Stomach smooth muscle (tissue), 2 donors: ENCODE measurements around the gene BICC1.

Experiments
- H3K27ac ChIP-seq: one replicate; pipeline ENCODE4 v1.7.0; 2013; ENCODE audit warnings: mild to moderate bottlenecking, low read length, inconsistent platforms
- H3K27me3 ChIP-seq, 2 donors: one replicate each; pipeline ENCODE4 v1.7.0; 2013; ENCODE audit warnings: low read length in 2 of 2; ENCODE audit not compliant: insufficient read depth in 2 of 2, control insufficient read depth in 1 of 2
- H3K36me3 ChIP-seq, 2 donors: one replicate each; pipeline ENCODE4 v1.7.0; 2013; ENCODE audit warnings: low read length in 2 of 2; ENCODE audit not compliant: control insufficient read depth in 2 of 2, insufficient read depth in 2 of 2
- H3K4me1 ChIP-seq: one replicate; pipeline ENCODE4 v1.7.0; 2013; ENCODE audit warnings: low read length; ENCODE audit not compliant: control insufficient read depth, insufficient read depth
- H3K4me3 ChIP-seq, 2 donors: one replicate each; pipeline ENCODE4 v1.7.0; 2013; ENCODE audit warnings: low read length in 2 of 2
- H3K9ac ChIP-seq, 2 donors: one replicate each; pipeline ENCODE4 v1.7.0; 2013; ENCODE audit warnings: low read length in 2 of 2, mild to moderate bottlenecking in 1 of 2
- H3K9me3 ChIP-seq, 2 donors: one replicate each; pipeline ENCODE4 v1.7.0; 2013; ENCODE audit warnings: low read length in 2 of 2; ENCODE audit not compliant: control insufficient read depth in 2 of 2
- donor health status: healthy.
- donor health status: Pancreatic carcinoma.

The BICC1 gene

GRCh38 chr10:58565271-58565670 lies 52.6 kb downstream of the BICC1 start:
- Histone ChIP-seq H3K4me1 (no peaks in the 10 kb centered on the region), H3K4me3 (no peak overlapping the region), H3K9me3 (peaks cover 2 to 8% of the 10 kb centered on the region in 2 donors), H3K27me3 (no peaks in the 10 kb centered on the region), H3K27ac (no peak overlapping the region), H3K9ac (no peak overlapping the region), H3K36me3 (no peaks in the 10 kb centered on the region)

DNA sequence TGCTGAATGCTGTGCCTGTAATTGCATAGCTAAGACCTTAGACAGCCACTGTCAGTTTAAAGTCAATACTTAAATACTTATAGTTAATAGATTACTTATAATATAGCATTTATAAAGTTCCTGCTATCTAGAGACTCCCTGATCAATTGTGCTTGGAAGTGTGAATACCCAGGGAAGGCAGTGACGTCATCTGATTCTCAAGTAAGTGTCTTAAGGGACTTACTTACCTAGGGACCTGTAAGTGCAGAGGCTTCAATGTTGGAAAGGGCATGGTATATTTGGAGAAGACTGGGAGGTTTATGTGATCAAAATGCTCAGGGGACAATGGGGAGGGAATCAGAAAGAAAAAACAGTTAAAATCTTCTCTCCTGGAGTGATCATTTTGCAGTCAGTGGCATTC lies 55.0 kb downstream of the BICC1 start:
- no peak overlapping the region for H3K9ac ChIP-seq
- H3K27me3 ChIP-seq, result no peaks in the 10 kb centered on the region
- no peak overlapping the region for H3K4me3 ChIP-seq
- no peak overlapping the region for H3K27ac ChIP-seq
- no peaks in the 10 kb centered on the region for H3K36me3 ChIP-seq
- no peaks in the 10 kb centered on the region for H3K4me1 ChIP-seq
- H3K9me3 ChIP-seq, result peaks cover 0 to 5% of the 10 kb centered on the region in 2 donors

- H3K27ac ChIP-seq, result no peak overlapping the region
- H3K9me3 ChIP-seq, result no peaks in the 10 kb centered on the region
- H3K36me3 ChIP-seq, result no peaks in the 10 kb centered on the region
- H3K27me3 ChIP-seq, result no peaks in the 10 kb centered on the region
- H3K9ac ChIP-seq, result no peak overlapping the region
- H3K4me1 ChIP-seq, result no peaks in the 10 kb centered on the region
- H3K4me3 ChIP-seq, result no peak overlapping the region
These were observed 55.8 kb downstream of the BICC1 start for GRCh38 chr10:58568428-58568935.

DNA sequence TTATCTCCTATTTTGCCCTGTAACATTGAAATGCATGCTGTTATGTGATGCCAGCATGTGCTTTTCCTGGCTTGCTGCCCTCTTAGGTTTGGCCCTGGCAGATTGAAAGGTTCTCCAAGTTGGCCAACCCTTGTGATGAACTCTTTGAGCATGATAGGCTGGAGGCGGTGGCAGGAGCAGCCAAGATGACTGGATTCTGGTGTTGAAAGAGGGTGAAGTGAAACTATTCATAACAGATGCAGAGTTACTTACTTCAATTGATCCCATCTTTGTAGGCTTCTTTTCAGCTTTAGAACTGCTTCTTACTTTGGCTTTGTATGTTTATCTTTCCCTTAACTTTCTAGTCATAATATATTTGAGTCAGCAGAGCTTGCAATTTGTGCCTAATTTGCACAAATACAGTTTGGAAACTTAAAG lies 57.6 kb downstream of the BICC1 start:
- no peaks in the 10 kb centered on the region for H3K9me3 ChIP-seq
- H3K27me3 ChIP-seq, result no peaks in the 10 kb centered on the region
- H3K36me3 ChIP-seq, result no peaks in the 10 kb centered on the region
- H3K4me1 ChIP-seq, result no peaks in the 10 kb centered on the region
- no peak overlapping the region for H3K4me3 ChIP-seq
- no peak overlapping the region for H3K9ac ChIP-seq
- no peak overlapping the region for H3K27ac ChIP-seq

DNA sequence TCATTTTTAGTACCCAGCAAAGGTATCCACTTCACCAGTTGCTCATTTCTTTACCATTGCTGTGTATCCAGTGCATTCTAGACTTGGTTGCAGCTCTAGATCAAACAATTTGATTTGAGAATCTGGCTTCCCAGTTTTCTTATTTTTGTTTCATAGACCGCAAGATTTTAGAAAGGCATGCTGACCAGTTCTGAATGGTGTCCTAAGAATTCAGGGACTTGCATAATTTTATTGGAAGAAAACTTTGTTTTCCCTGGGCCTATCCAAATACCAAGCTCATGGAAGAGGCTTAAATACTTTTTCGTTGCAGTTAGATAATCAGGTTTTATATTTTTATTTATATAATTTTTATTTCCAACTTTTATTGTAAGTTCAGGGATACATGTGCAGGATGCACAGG lies 58.3 kb downstream of the BICC1 start:
- no peaks in the 10 kb centered on the region for H3K4me1 ChIP-seq
- no peaks in the 10 kb centered on the region for H3K36me3 ChIP-seq
- H3K27ac ChIP-seq, result no peak overlapping the region
- no peak overlapping the region for H3K9ac ChIP-seq
- no peaks in the 10 kb centered on the region for H3K9me3 ChIP-seq
- no peak overlapping the region for H3K4me3 ChIP-seq
- no peaks in the 10 kb centered on the region for H3K27me3 ChIP-seq

GRCh38 chr10:58573144-58573543 lies 60.5 kb downstream of the BICC1 start:
- Histone ChIP-seq H3K27me3 (no peaks in the 10 kb centered on the region), H3K4me3 (no peak overlapping the region), H3K4me1 (peaks cover 4% of the 10 kb centered on the region), H3K9me3 (no peaks in the 10 kb centered on the region), H3K36me3 (no peaks in the 10 kb centered on the region), H3K9ac (no peak overlapping the region), H3K27ac (no peak overlapping the region)

- Histone ChIP-seq H3K4me3 (no peak overlapping the region), H3K4me1 (peaks cover 7% of the 10 kb centered on the region), H3K27me3 (no peaks in the 10 kb centered on the region), H3K9me3 (no peaks in the 10 kb centered on the region), H3K36me3 (no peaks in the 10 kb centered on the region), H3K27ac (no peak overlapping the region), H3K9ac (no peak overlapping the region)
These were observed 61.4 kb downstream of the BICC1 start for GRCh38 chr10:58574058-58574457.

DNA sequence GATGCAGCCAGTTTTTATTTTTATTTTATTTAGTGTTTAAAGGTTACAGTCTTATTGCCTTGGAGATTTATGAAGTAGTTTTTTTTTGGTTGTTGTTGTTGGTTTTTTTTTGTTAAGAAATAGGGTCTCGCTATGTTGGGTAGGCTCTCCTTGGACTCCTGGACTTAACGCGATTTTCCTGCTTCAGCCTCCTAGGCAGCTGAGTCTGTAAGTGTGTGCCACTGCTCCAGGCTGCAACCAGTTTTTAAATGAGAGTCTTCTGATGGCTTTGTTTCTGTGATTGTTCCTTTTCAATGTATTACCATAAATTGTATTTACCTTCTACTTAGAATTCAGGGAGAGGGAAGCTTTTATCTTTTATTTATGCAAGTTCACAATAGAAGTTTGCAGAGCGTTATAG lies 62.8 kb downstream of the BICC1 start:
- Histone ChIP-seq H3K4me1 (peaks cover 7% of the 10 kb centered on the region), H3K9ac (no peak overlapping the region), H3K27ac (no peak overlapping the region), H3K4me3 (no peak overlapping the region), H3K36me3 (no peaks in the 10 kb centered on the region), H3K27me3 (no peaks in the 10 kb centered on the region), H3K9me3 (no peaks in the 10 kb centered on the region)

DNA sequence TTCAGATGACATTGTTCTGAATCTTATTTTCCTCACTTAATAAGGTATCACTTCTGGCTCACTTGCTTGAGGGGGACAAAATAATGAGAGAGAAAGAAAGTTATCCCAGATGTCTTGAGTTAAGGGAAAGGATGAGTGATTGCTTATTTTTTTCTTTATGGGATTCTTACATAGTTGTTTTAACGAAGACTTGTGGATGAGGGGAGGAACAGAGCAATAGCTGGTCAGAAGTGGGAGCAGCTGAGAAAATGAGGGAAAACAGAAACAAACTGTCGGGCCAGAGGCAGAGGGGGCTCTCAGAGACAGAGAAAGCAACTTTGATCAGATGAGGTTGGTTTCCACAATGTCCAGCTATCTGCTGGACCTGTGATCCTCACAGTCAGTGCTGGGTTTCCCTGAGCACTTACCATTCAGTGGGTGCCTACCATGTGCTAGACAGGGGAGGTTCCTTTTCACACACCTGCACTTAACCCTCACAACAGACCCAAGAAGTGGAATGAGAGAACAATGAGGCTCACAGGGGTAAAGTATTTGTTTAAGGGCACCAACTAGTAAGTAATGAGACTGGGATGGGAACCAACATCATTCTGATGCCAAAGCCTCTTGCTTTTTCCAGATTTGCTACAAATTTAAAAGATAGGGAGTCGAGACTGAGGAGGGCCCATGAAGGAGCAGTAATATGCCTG lies 64.2 kb downstream of the BICC1 start:
- Histone ChIP-seq H3K36me3 (no peaks in the 10 kb centered on the region), H3K4me1 (peaks cover 7% of the 10 kb centered on the region), H3K27ac (no peak overlapping the region), H3K27me3 (no peaks in the 10 kb centered on the region), H3K4me3 (no peak overlapping the region), H3K9ac (no peak overlapping the region), H3K9me3 (no peaks in the 10 kb centered on the region)

DNA sequence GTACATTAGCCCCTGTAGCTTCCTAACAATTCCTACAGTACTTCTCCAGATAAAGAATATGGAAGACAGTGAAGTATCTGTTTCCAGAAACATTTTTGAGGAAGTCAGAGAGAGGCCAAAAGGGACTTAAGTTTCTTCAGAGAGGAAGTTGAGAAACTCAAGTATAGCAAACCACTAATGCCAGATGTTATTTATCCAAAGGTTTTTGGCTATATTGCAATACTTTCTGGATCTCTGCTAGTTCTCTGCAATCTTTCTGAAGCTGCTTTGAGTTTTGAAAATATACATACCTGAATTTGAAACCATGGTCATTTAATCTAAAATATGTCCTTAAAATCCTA lies 64.7 kb downstream of the BICC1 start:
- Histone ChIP-seq H3K27me3 (no peaks in the 10 kb centered on the region), H3K4me3 (no peak overlapping the region), H3K9me3 (no peaks in the 10 kb centered on the region), H3K36me3 (no peaks in the 10 kb centered on the region), H3K27ac (no peak overlapping the region), H3K4me1 (peaks cover 7% of the 10 kb centered on the region), H3K9ac (no peak overlapping the region)

DNA sequence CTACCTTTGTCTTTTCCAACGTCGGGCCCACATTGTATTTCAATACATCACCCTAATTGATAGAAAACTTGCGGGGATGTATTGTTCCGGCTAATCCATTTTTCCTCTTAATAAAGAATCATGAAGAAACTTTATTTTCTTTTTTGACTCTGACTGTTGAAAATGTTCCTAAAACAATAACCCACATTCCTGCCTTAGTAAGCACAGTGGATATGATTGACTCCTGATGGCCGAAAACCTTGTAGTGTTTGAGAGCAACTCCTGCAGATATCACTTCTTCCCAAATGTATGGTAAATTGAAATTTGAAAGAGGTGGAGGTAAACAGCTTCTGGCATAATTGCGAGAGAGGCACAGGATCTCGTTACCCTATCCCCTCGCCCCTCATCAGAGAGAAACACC lies 65.7 kb downstream of the BICC1 start:
- no peaks in the 10 kb centered on the region for H3K27me3 ChIP-seq
- H3K27ac ChIP-seq, result no peak overlapping the region
- no peaks in the 10 kb centered on the region for H3K9me3 ChIP-seq
- no peak overlapping the region for H3K4me3 ChIP-seq
- no peak overlapping the region for H3K9ac ChIP-seq
- peaks cover 7% of the 10 kb centered on the region for H3K4me1 ChIP-seq
- no peaks in the 10 kb centered on the region for H3K36me3 ChIP-seq
